22Rv1 (cell line): ENCODE data around the gene FBXO42.

Experiments
- CTCF ChIP-seq: fragments of 450-650 bp; IDR thresholded peaks from 2 replicates; pipeline ENCODE4 v1.5.1; 2017; ENCODE audit warnings: mild to moderate bottlenecking
- ZFX ChIP-seq: fragments of 450-650 bp; IDR thresholded peaks from 2 replicates; pipeline ENCODE4 v1.6.1; 2017; ENCODE audit warnings: antibody characterized with exemption, borderline replicate concordance

GRCh38 chr1:16315437-16315836 lies 36.8 kb downstream of the FBXO42 start:
- no peak for TF ChIP-seq CTCF
- no peak for TF ChIP-seq ZFX
